Frontal cortex (tissue), 4 donors: ENCODE results near the gene GIN1. TPM values are rescaled to one million over a fixed set of nuclear protein-coding genes. Genes with fewer than 3 reads are reported as not detected.
"Not testable (repeated sequence)": the region's sequence is repeated elsewhere in the genome, so short reads cannot be mapped to it uniquely, and the experiment has no call there.

Experiments
- DNase-seq, 2 donors: peaks; one replicate each; pipeline ENCODE4 v3.0.0; 2012; ENCODE audit warnings: low spot score in 2 of 2
- FAIRE-seq: peaks from 2 replicates; lab custom pipeline; 2012; peaks lifted over from hg19 to GRCh38; lab: Jason Lieb, UNC
- total RNA-seq: library from RNA; depleted of rRNA; stranded (reverse); fragments of >200 nt; gene quantifications from one replicate; pipeline ENCODE4 v1.2.3, GENCODE V29; 2014
- donor health status: control.
- donor health status: control.
- donor health status: control.

GIN1 gene, protein sequence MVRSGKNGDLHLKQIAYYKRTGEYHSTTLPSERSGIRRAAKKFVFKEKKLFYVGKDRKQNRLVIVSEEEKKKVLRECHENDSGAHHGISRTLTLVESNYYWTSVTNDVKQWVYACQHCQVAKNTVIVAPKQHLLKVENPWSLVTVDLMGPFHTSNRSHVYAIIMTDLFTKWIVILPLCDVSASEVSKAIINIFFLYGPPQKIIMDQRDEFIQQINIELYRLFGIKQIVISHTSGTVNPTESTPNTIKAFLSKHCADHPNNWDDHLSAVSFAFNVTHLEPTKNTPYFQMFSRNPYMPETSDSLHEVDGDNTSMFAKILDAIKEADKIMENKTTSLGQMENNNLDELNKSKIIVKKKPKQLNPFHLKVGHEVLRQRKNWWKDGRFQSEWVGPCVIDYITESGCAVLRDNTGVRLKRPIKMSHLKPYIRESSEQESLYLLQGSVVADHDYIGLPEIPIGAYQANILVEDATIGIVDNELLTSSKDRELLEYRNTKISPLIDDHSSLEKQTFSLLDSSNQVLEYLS
- 16.3 TPM for total RNA-seq

DNA sequence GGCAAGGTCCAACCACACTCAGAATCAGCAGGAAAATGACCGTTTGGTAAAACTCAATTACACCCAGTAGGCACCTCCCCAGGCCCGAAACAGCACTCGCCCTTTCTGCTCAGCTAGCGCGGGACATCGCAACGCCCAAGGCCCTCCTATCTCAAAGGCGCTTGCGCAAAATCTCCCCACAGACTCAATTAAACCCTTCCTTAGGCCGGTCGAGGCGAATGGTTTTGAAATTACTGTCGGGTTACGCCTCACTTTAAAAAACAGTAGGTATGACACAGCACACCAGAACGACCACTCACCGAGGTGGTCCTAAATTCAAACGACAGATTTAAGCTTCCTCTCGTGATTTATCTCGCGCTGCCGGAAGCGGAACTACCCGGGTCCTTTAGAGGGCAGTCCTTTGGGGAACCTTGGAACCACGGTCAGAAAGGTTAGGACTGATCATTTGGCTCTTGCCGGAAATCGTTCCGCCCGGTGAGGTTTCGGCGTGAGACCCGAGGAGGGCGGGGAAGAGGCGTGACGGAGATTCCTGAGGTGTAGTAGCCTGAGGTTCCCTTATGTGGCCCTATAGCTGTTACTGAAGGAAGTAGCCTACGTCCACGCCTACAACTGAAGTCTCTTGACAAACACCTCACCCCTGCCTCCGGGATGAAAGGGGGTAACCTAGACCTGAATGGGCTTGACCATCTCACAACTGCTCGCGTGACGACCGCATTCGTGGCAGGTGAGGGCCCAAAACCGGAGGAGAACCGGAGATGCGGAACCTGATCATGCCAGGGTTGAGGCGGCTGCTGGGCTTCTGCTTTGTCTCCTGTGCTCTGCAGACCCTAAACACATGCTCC, at the start of gene GIN1, which contains the start of gene PPIP5K2:
TSS of gene GIN1 (minus strand) at position 374 of the 842 bp plus-strand sequence. CDS start 11,431 bp downstream, outside the sequence.
TSS of gene PPIP5K2 (plus strand) at position 537 of the 842 bp plus-strand sequence. CDS start 9,289 bp downstream, outside the sequence.
- DNase-seq (peak; percentile 58 to 71), FAIRE-seq (no peak)

DNA sequence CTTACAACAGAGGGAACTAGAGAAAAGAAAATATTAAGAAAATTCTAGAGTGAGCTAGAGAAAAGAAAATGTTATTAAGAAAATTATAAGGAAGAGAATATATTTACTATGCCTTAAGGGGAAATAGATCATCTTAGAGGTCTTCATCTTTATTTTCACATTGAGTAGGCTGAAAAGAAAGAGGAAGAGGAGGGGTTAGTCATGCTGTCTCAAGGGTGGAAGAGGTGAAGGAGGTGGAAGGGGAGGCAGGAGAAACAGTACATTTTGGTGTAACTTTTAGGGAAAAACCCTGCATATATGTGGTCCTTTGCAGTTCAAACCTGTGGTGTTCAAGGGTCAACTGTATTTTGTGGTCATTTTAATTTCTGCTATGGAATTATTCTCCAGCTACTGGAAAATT, 46.8 kb upstream of the GIN1 start:
- no peak for FAIRE-seq

DNA sequence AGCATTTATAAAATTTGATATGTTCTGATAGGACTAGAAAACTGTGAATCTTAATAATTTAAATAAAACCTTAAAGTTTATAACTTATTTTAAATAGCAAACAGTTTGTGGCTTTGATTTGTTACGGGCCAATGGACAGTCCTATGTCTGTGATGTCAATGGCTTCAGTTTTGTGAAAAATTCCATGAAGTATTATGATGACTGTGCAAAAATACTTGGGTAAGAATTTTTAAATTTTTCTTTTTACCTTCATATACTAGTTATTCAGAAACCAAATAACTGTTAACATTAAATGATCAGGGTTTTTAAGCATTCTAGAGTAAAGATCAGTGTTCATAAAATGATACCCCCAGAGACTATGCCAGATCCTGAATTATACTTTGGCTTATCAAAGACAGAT, 31.2 kb upstream of the GIN1 start:
- DNase-seq, result no peak
- no peak for FAIRE-seq

More for the DNA sequence above, 46.8 kb upstream of the GIN1 start:
- DNase-seq, result no peak

DNA sequence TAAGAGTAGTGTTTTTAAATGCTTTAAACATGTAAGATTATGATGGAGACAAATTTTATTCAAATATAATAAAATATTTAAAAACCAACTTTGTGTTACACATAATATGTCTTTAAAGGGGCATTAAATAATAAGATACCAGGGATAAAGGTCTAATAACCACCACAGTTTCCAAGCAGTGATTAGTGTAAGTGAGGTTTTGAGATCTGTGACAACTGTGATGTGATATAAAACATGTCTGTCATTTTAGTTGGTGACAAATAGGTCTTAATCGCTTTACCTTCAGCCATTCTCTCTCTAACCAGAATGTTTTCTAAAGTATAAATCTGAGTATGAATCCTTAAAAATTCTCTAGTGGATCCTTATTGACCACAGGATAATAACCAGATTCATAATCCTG, 28.3 kb upstream of the GIN1 start:
- no peak for FAIRE-seq
- DNase-seq, result no peak

DNA sequence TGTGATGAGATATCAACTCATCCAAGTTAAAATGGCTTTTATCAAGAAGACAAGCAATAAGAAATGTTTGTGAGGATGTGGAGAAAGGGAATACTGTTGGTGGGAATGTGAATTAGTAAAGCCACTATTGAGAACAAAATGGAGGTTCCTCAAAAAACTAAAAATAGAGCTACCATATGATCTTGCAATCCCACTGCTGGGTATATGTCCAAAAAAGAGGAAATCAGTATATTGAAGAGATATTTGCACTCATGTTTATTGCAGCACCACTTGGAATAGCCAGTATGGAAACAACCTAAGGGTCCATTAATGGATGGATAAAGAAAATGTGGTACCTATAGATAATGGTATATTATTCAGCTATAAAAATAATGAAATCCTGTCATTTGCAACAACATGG, 25.3 kb upstream of the GIN1 start:
- FAIRE-seq (no peak), DNase-seq (no peak)

DNA sequence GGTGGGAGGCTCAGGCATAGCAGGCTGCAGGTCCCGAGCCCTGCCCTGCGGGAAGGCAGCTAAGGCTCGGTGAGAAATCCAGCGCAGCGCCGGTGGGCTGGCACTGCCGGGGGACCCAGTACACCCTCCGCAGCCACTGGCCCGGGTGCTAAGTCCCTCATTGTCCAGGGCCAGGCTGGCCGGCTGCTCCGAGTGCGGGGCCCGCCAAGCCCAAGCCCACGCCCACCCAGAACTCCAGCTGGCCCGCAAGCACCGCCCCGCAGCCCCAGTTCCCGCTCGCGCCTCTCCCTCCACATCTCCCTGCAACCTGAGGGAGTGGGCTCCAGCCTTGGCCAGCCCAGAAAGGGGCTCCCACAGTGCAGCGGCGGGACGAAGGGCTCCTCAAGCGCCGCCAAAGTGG, 22.2 kb upstream of the GIN1 start:
- not testable (repeated sequence) for FAIRE-seq, DNase-seq

DNA sequence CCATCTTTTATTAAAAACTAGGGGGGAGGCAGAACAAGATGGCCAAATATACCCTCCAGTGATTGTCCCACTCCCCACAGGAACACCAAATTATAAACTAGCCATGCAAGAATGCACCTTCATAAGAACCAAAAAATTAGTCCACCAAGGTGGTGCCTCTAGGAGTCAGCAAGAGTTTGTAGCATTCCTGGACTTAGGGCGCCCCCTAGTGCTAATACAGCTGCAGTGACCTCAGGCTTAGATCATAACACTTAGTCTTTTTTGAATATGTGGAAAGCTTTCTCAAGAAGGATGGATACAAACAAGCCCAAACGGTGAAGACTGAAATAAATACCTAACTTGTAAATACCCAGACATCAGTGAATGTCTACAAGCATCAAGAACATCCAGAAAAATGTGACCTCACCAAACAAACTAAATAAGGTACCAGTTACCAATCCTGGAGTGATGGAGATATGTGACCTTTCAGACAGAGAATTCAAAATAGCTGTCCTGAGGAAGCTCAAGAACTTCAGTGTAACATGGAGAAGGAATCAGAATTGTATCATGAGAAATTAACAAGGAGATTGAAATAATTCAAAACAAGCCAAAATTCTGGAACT, 19.4 kb upstream of the GIN1 start:
- FAIRE-seq (peak; percentile 37), DNase-seq (peak; percentile 64)

DNA sequence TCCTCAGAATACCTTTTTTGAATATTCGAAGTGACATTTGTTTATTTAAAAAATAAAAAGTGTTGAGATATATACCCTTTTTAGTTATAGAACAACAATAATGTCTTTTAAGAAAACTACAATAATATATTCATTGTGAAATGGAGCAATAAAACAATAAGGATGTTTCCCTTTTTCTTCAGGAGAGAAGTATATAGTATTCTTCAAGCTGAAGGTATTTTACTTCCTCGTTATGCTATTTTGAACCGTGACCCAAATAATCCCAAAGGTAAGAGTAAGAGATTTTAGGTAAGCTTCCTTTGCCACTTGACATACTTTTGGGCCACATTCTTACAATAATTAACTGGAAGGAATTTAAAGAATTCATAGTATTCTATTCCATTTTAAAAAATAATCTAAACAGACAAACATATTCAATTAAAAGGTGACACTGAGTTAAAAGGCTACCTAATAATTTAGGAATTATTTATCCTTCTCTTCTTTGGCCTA, 18.3 kb upstream of the GIN1 start:
- no peak for FAIRE-seq
- DNase-seq, result no peak

DNA sequence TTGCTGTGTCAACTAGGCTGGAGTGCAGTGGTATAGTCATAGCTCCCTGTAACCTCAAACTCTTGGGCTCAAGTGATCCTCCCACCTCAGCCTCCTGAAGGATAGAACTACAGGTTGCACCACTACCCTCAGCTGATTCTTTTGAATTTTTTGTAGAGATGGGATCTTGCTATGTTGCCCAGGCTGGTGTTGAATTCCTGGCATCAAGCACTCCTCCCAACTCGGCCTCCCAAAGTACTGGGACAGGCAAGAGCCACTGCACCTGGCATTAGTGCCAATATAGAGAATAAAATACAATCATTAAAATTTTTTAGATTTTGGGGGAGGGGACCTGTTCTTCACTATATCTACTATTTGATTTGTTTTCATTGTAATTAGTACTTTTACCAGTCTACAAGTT, 15.5 kb upstream of the GIN1 start:
- no peak for FAIRE-seq
- DNase-seq, result no peak

DNA sequence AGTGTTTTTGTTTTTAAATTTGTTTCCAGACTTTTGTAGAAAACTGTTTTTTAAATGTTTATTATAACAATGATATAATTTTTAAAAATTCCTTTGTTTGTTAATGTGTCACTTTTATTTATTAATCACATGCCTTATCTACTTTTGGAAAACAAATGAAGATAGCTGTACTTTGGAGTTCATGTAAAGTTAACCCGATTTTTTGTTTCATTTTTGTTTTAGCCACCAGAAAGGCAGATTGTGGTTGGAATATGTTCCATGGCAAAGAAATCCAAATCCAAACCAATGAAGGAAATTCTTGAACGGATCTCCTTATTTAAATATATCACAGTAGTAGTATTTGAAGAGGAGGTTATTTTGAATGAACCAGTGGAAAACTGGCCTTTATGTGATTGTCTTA, 13.3 kb upstream of the GIN1 start:
- DNase-seq (no peak), FAIRE-seq (peak; percentile 69)

DNA sequence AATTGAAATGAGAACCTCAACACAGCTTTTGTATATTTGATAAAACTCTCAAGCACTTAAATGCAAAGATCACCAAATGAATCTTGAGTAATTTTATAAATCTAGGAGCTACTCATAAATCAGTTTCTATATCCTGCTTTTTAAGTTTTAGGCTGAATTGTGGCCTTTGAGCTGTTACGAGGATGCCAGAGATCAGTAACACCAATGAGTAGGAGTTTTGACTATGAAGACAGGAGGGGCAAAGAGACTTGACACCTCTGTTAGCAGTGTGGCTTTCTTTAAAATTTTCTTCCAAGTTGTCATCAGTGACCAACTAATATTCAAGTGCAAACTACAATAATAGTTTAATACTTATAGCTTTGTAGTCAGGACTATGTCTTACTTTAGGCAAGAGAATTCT, 12.7 kb upstream of the GIN1 start:
- DNase-seq (no peak), FAIRE-seq (no peak)

DNA sequence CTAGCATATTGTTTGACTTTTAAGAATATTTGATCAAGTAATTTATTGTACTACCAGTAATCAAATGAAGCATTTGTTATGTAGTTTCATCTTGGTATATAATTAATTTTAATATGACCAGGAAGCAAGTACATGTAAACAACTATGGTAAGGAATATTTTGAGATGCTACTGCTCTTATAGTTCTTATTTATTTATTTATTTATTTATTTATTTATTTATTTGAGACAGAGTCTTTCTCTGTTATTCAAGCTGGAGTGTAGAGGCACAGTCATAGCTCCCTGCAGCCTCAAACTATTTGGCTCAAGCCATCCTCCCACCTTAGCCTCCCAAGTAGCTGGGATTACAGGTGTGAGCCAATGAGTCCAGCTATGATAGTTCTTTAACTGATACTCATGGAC, 8.3 kb upstream of the GIN1 start:
- DNase-seq (no peak), FAIRE-seq (no peak)

DNA sequence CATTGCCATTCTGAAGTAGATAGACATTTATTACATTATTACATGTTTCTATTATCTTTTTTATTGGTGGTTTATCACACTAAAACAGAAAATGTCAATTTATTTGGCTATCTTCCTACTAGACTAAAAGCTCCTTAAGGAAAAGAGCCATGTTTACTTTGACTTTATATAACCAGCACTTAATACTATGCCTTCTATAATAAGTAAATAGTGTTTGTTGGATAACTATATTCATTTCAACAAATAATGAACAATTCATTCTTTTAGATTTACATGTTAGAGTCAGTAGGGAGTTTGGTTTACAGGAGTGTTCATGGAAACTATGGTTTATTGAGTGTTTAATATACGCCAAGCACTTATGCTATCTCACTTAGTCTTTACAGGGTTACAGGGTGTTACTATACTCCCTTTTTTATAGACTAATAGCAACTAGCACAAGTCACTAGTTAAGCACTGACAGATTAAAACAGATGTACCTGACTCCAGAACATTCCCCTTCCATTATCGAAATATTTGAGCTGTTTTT, 7.4 kb upstream of the GIN1 start:
- FAIRE-seq, result no peak

DNA sequence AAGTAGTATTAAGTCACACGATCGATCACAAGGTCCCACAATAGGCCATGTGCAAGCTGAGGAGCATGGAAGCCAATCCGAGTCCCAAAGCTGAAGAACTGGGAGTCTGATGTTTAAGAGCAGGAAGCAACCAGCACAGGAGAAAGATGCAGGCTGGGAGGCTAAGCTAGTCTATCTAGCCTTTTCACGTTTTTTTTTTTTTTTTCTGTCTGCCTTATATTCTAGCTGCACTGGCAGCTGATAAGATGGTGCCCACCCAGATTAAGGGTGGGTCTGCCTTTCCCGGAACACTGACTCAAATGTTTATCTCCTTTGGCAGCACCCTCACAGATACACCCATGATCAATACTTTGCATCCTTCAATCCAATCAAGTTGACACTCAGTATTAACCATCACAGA, 6.6 kb upstream of the GIN1 start:
- no peak for DNase-seq
- no peak for FAIRE-seq

More for the DNA sequence above, 7.4 kb upstream of the GIN1 start:
- no peak for DNase-seq

DNA sequence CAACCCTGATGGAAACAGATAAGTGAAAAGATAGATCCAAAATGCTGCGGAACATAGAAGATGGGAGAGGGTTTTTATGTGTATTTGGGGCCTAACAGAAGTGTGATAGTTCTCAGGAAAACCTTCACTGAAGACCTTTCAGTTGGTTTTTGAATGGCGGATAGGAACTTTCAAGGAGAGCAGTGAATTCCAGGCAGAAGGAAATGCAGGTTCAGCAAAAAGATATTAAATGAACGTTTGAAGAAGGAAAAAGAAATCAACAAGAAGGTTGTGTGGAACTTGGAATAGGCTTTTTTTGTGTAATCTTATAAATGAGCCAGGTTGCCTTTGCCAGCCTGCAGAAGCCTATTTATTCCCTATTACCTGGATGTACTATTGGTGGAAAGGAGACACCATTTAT, 2.3 kb upstream of the GIN1 start:
- DNase-seq (no peak), FAIRE-seq (no peak)

DNA sequence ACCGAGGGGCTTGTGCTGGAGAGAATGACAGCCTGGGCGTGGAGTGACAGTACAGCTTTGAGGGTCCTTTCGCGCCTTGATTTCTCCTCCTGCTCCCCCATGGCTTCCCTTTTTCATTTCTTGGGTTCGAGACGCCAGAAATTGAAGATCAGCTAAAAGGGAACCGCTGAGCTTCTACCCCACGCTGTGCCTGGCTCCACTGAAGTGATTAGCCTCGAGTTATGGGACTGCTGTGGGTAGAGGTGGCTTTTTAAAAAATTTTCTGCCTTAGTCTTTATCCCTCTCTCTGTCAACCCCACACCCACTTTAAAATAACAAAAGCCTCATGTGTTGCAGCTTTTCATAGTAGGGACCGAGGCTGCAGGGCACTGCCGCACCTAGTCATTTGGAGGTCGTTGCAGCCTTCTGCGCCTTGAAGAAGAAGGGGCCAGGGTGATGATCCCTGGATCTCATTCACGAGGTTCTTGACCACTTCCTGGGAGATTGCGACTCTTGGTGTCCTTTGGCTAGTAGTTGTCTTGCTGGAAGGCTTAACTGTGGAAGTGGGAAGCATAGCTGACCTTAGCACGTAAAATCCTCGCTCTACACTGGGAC, 766 bp upstream of the GIN1 start:
- FAIRE-seq (no peak), DNase-seq (no peak)

DNA sequence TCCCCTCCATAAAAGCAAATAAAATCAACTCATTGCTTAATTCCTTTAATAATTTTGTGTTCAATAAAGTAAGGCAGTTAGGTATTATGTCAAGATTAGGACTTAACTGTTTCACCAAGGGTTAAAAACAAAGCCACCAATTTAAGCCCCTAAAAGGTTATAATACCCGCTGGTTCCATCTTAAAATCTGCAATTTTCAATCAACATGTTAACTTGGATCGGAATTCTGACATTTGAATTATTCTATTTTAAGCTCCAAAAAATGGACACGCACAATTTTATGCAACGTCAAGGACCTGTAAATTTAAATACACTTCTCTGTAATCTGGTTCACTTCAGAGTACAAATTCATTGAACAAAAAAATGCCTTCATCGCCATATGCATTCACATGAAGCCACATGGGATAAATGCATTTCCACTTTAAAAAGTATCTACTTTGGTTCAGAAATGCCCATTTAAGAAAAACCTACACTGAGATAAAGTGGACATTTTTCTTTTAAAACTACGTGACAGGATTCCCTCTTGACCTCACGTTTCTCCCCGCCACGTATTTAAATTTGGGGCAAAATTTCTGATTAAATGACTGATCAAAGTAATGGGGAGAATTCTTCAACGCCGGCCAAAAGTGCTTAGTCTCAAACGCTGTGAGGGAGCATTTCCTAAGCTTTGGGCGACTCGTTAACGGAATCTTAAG, 721 bp downstream of the GIN1 start:
- DNase-seq (no peak), FAIRE-seq (no peak)

DNA sequence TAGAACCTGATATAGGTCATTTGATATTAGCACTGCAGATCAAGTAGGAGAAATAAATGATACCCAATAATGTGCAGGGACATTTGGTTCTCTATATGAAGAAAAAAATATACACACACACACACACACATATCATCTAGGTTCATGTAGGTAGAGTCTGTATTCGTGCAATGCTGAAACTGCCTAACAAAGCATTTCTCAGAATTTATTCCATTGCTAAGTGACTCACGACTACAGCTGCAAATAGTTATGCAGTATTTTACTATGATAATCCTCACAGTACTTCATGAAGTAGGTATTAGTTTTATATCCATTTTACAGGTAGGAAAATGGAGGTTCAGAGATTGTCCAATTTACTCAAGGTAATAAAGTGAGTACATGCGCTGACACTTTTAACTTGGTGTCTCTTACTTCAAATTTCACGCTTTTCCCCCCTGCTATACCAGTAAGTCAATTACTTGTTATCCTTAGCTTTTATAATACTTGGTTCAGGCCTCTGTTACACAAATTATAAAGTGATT, 2.4 kb downstream of the GIN1 start:
- DNase-seq, result no peak
- no peak for FAIRE-seq

DNA sequence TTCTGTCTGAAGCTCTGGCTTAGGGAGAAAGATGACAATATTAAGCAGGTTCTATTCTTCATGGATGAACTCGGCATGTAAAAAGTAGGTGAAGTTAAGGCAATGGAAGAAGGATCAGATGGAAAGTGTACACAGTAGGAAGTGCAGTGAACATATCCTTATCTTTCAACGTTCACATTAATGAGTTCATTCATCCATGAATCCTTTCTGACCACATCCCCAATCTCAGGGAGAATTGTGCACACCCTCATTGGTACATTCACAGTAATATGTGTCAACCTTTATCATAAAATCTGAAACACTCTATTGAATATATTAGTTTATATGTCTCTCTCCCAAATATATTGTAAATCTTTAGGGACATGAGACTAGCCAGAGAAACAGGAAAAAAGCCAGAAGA, 5.5 kb downstream of the GIN1 start:
- FAIRE-seq (no peak), DNase-seq (no peak)
